Keratinocyte (primary cell): ENCODE measurements around the gene MGAT5. TPM values are rescaled to one million over a fixed set of nuclear protein-coding genes. Genes with fewer than 3 reads are reported as not detected.

Experiments used
- DNase-seq: peaks from one replicate; pipeline ENCODE4 v3.0.0-alpha.2; 2011; ENCODE audit warnings: low read depth, missing footprints, low spot score
- FAIRE-seq: peaks from 2 replicates; lab custom pipeline; 2011; peaks lifted over from hg19 to GRCh38; lab: Jason Lieb, UNC
- H2AFZ ChIP-seq: 2 replicates; pipeline ENCODE4 v1.6.0; 2012; ENCODE audit warnings: low read length, control low read depth, inconsistent platforms; ENCODE audit not compliant: control insufficient read depth
- H3K27ac ChIP-seq: 2 replicates; pipeline ENCODE4 v1.5.1; 2011; ENCODE audit warnings: low read length; ENCODE audit not compliant: control insufficient read depth, insufficient read depth
- H3K27me3 ChIP-seq: 3 replicates; pipeline ENCODE4 v1.6.0; 2011; ENCODE audit warnings: low read length; ENCODE audit not compliant: control insufficient read depth, insufficient read depth; ENCODE audit errors: extremely low read depth
- H3K36me3 ChIP-seq, 2 experiments: 2 replicates in 1 of 2; 3 replicates in 1 of 2; pipeline ENCODE4 v1.5.1; 2011; ENCODE audit warnings: low read length in 2 of 2, mild to moderate bottlenecking in 1 of 2; ENCODE audit not compliant: control insufficient read depth in 2 of 2, insufficient read depth in 2 of 2; ENCODE audit errors: extremely low read depth in 1 of 2
- H3K4me1 ChIP-seq: 3 replicates; pipeline ENCODE4 v1.5.1; 2011; ENCODE audit warnings: low read length; ENCODE audit not compliant: control insufficient read depth, insufficient read depth; ENCODE audit errors: extremely low read depth
- H3K4me2 ChIP-seq: 3 replicates; pipeline ENCODE4 v1.6.0; 2011; ENCODE audit warnings: low read depth, low read length; ENCODE audit not compliant: control insufficient read depth, insufficient read depth; ENCODE audit errors: extremely low read depth
- H3K4me3 ChIP-seq, 3 experiments: fragments of 200-600 bp in 1 of 3; sonication (generic) in 1 of 3; 2 replicates in 2 of 3; 3 replicates in 1 of 3; pipeline ENCODE4 v1.5.1; 2011 to 2016; ENCODE audit warnings: low read length in 3 of 3, mild to moderate bottlenecking in 3 of 3, control low read depth in 2 of 3, inconsistent platforms in 1 of 3, low read depth in 1 of 3, mixed read lengths in 1 of 3, mixed run types in 1 of 3, moderate library complexity in 1 of 3; ENCODE audit not compliant: control insufficient read depth in 2 of 3, insufficient read depth in 2 of 3; ENCODE audit errors: extremely low read depth in 1 of 3
- H3K79me2 ChIP-seq: 2 replicates; pipeline ENCODE4 v1.6.0; 2012; ENCODE audit warnings: low read length; ENCODE audit not compliant: control insufficient read depth, insufficient read depth
- H3K9ac ChIP-seq: 3 replicates; pipeline ENCODE4 v1.6.0; 2011; ENCODE audit warnings: low read length; ENCODE audit not compliant: control insufficient read depth, insufficient read depth; ENCODE audit errors: extremely low read depth
- H3K9me1 ChIP-seq: 3 replicates; pipeline ENCODE4 v1.6.0; 2011; ENCODE audit warnings: low read length; ENCODE audit not compliant: control insufficient read depth, insufficient read depth; ENCODE audit errors: extremely low read depth
- H3K9me3 ChIP-seq: 2 replicates; pipeline ENCODE4 v1.5.1; 2012; ENCODE audit warnings: low read depth, low read length; ENCODE audit not compliant: control insufficient read depth
- H4K20me1 ChIP-seq: 3 replicates; pipeline ENCODE4 v1.6.0; 2011; ENCODE audit warnings: low read length; ENCODE audit not compliant: control insufficient read depth, insufficient read depth; ENCODE audit errors: extremely low read depth
- CTCF ChIP-seq, 3 experiments: IDR thresholded peaks in 1 of 3; conservative IDR thresholded peaks in 1 of 3; optimal IDR thresholded peaks in 1 of 3; 2 replicates in 2 of 3; 3 replicates in 1 of 3; pipeline versions ENCODE3 to v1.5.1; 2011; ENCODE audit warnings: low read length in 3 of 3, mild to moderate bottlenecking in 3 of 3, moderate library complexity in 2 of 3, control low read depth in 1 of 3, inconsistent platforms in 1 of 3; ENCODE audit not compliant: insufficient read depth in 2 of 3; ENCODE audit errors: extremely low read depth in 1 of 3
- EZH2 ChIP-seq: IDR thresholded peaks from one replicate; pipeline ENCODE4 v1.6.1; 2012; ENCODE audit warnings: inconsistent platforms, mild to moderate bottlenecking, low read length, moderate library complexity
- dilution Hi-C: fragments of 300-500 bp; cut with MboI; formaldehyde crosslinking; loops from one replicate; pipeline ENCODE4 v1.7.0; 2020; ENCODE audit warnings: low sequenced_read_pairs; ENCODE audit not compliant: extremely low pct_ligation_motif_present
- polyA plus RNA-seq, 5 experiments: library from polyadenylated mRNA; depleted of rRNA in 3 of 5; stranded (reverse) in 3 of 5; stranded (forward) in 1 of 5; unstranded in 1 of 5; fragments of >200 nt; gene quantifications; 1 replicate in 1 of 5; 2 replicates in 3 of 5; 3 replicates in 1 of 5; pipeline versions ENCODE4 v1.2.1 to v1.2.3, GENCODE V29; 2011 to 2012; ENCODE audit warnings: missing spikeins in 2 of 5, low read depth in 1 of 5, low replicate concordance in 1 of 5

The MGAT5 gene
- polyA plus RNA-seq, 1 donor (not counting 4 experiments of a cell fraction or from before 2014, with no cell fraction given), result 23.0 TPM

- Histone ChIP-seq H3K36me3 (peaks cover 0 to 2% of the 10 kb centered on the region in 2 experiments), H3K9me3 (no peaks in the 10 kb centered on the region), H3K9me1 (peaks cover 2% of the 10 kb centered on the region), H3K27me3 (no peaks in the 10 kb centered on the region), H3K9ac (no peak overlapping the region), H3K79me2 (no peaks in the 10 kb centered on the region), H3K4me3 (no peak overlapping the region), H4K20me1 (no peaks in the 10 kb centered on the region), H3K27ac (no peak overlapping the region), H3K4me2 (no peak overlapping the region), H3K4me1 (no peaks in the 10 kb centered on the region), H2AFZ (no peak overlapping the region)
- no peak for FAIRE-seq
- dilution Hi-C loops, result no loop called here
- no peak for DNase-seq
- no peak for TF ChIP-seq EZH2
- no peak for TF ChIP-seq CTCF (optimal IDR thresholded peaks at IDR 0.05 in 1 of 3, IDR thresholded peaks at IDR 0.05 in 1 of 3, conservative IDR thresholded peaks at IDR 0.05 in 1 of 3; ENCODE audit: extremely low read depth in 1 of 3, insufficient read depth in 2 of 3, low read length in 3 of 3)
Measured at GRCh38 chr2:134282629-134283400, 28.9 kb downstream of the MGAT5 start.

DNA sequence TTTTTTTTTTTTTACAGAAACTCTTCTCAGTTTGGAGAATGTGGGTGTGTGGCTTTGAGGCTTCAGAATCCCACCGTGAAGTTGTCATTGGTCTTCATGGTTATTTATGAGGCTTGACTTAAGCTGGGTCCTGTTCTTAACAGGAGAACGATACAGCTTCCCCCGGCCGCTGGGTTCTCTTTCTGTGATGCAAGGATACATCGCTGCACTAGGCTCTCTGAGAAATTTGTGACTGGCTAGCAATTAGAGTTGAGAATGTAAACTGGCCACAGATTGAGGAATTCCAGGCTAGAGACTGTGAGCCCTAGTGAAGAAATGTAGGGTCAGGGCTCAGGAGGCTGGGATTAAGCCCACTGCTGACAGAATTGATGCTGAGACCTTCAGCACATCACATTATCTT, 29.8 kb downstream of the MGAT5 start:
- Histone ChIP-seq H3K9me1 (peaks cover 2% of the 10 kb centered on the region), H3K79me2 (no peaks in the 10 kb centered on the region), H2AFZ (no peak overlapping the region), H3K9me3 (no peaks in the 10 kb centered on the region), H3K9ac (no peak overlapping the region), H3K36me3 (peaks cover 0 to under 1% of the 10 kb centered on the region in 2 experiments), H3K4me1 (no peaks in the 10 kb centered on the region), H3K4me2 (no peak overlapping the region), H3K27ac (no peak overlapping the region), H3K4me3 (no peak overlapping the region), H3K27me3 (no peaks in the 10 kb centered on the region), H4K20me1 (no peaks in the 10 kb centered on the region)
- FAIRE-seq (no peak), DNase-seq (no peak)
- TF ChIP-seq EZH2 (no peak), CTCF (optimal IDR thresholded peaks at IDR 0.05 in 1 of 3, IDR thresholded peaks at IDR 0.05 in 1 of 3, conservative IDR thresholded peaks at IDR 0.05 in 1 of 3; ENCODE audit: extremely low read depth in 1 of 3, insufficient read depth in 2 of 3, low read length in 3 of 3) (no peak)
- dilution Hi-C loops, result no loop called here
